GM10248 (cell line): ENCODE results near the gene MOXD1.
"Not testable (repeated sequence)": the region's sequence is repeated elsewhere in the genome, so short reads cannot be mapped to it uniquely, and the experiment has no call there.

Experiments used
- CTCF ChIA-PET: fragments of 300-600 bp; sonication (Branson Sonifier 250); formaldehyde crosslinking; extraction: SDS; loops from one replicate; lab custom pipeline; 2021; ENCODE audit warnings: antibody characterized with exemption; lab: Yijun Ruan, JAX
- POLR2A ChIA-PET: fragments of 350-650 bp; sonication (Branson Sonifier 250); formaldehyde crosslinking; extraction: SDS; loops from one replicate; lab custom pipeline; 2020; ENCODE audit warnings: antibody characterized with exemption; lab: Yijun Ruan, JAX
- DNase-seq: peaks from one replicate; pipeline ENCODE4 v3.0.0; 2012; ENCODE audit errors: extremely low spot score
- CTCF ChIP-seq: IDR thresholded peaks from 2 replicates; pipeline ENCODE4 v1.5.1; 2012; ENCODE audit warnings: mild to moderate bottlenecking, low read depth; ENCODE audit errors: extremely low read depth, missing control alignments, control extremely low read depth

MOXD1 gene

DNA sequence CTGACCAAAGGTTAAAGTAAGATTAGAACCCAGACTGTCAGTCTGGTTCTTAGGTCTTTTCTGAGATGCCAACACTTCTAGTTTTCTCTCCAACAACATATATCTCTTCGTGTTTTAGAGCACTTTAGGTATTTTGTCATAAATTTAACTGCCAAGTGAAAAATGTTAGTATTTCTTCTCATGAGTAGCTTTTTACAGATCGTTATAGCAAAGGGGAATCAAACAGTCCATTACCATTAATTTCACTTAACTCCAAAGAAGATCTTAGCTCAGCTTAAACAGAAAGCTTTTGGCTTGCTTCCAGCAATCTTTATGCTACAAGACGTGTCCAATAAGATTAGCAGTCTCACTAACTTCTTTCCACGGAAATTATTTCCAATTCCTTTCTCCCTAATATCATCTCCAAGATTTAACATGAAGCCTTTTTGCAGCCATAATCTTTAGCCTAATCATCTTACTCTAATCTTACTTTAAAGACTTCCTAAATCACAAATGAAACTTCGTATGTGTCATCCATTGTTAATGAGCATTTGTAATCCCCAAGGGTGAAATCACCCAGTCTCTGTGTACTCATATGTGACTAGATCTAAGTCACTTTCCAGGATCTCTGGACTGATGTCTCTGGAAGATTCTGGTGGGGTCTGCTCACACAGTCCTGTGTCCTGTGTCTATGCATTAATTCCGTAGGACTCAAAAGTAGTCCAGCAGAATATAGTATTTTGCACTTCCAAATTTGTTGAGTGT is 38.7 kb downstream of the MOXD1 start:
- ChIA-PET POLR2A (no interaction called here), CTCF (interaction anchor here (1.0 to 2.6 kb wide), 4 partner anchors 8 to 122 kb away, joined by 3 to 10 read pairs (median 6); no protein-coding TSS in a partner anchor)
- TF ChIP-seq CTCF, result no peak
- no peak for DNase-seq

DNA sequence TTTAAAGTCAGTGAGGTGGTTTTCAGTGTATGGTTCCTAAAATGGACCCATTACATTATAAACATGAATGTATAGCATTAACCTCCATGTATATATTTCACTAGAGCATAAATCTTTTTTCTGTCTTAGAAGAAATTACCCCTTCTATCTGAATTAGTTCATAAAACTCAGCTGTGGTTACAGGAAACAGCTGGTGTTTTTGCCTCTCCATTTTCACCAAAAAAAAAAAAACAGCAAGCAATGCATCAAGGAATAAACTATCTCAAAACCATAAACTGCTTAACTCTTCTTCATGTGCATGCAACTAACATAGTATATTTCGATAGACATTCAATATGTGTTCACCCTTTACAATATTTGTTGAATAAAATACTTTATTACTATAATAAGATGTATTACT is 40.2 kb downstream of the MOXD1 start:
- no peak for TF ChIP-seq CTCF
- CTCF ChIA-PET, result interaction anchor here (2.4 kb wide), 1 partner anchor 81 kb away, joined by 9 read pairs; no protein-coding TSS in a partner anchor
- no peak for DNase-seq
- POLR2A ChIA-PET, result no interaction called here

- no peak for DNase-seq
- POLR2A ChIA-PET, result interaction anchor here (0.7 kb wide), 1 partner anchor 228 kb away, joined by 4 read pairs; no protein-coding TSS in a partner anchor
- CTCF ChIA-PET, result interaction anchor here (2.4 kb wide), 1 partner anchor 80 kb away, joined by 9 read pairs; no protein-coding TSS in a partner anchor
- no peak for TF ChIP-seq CTCF
Observed at GRCh38 chr6:132359886-132360285, 41.4 kb downstream of the MOXD1 start.

- no peak for DNase-seq
- ChIA-PET POLR2A (no interaction called here), CTCF (no interaction called here)
- TF ChIP-seq CTCF, result no peak
Observed at GRCh38 chr6:132357120-132357519, 44.2 kb downstream of the MOXD1 start.

DNA sequence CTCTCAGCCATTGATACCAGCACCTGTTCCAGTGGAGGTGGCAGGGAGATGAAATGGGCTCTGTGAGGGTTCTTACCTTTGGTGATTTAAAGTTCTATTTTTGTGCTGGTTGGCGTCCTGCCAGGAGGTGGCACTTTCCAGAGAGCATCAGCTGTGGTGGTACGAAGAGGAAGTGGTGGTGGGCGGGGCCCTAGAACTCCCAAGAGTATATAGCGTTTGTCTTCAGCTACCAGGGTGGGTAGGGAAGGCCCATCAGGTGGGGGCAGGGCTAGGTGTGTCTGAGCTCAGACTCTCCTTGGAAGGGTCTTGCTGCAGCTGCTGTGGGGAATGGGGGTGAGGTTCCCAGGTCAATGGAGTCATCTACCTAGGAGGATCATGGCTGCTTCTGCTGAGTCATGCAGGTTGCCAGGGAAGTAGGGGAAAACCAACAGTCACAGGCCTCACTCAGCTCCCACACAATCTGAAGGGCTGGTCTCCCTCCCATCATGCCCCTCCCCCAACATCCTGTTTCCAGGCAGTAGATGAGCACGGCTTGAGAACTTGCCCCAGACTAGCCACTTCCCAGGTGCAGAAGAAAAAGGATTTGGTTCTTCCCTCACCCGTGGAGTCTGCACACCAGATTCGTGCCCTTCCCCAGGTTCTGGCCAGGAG is 46.6 kb downstream of the MOXD1 start:
- ChIA-PET CTCF (interaction anchor here (1.0 to 2.8 kb wide), 6 partner anchors 9 to 75 kb away, joined by 3 to 10 read pairs (median 6); no protein-coding TSS in a partner anchor), POLR2A (no interaction called here)
- no peak for TF ChIP-seq CTCF
- DNase-seq, result no peak

- DNase-seq, CTCF ChIA-PET, POLR2A ChIA-PET: not testable (repeated sequence)
Observed at GRCh38 chr6:132351986-132352385, 49.3 kb downstream of the MOXD1 start.

- ChIA-PET CTCF (no interaction called here), POLR2A (no interaction called here)
- no peak for DNase-seq
- no peak for TF ChIP-seq CTCF
Observed at GRCh38 chr6:132348231-132348630, 53.0 kb downstream of the MOXD1 start.
